IMR-90 (cell line): ENCODE results near the gene SLC18A3. TPM values are rescaled to one million over a fixed set of nuclear protein-coding genes. Genes with fewer than 3 reads are reported as not detected.

Experiments used
- ATAC-seq: fragments of 200-7000 bp; cut with Tn5 transposase; 2 replicates; pipeline ENCODE4 v1.9.1; 2020; ENCODE audit warnings: low read depth, mild to moderate bottlenecking, moderate library complexity
- BruUV-seq: library from RNA; stranded (reverse); fragments of 400-500 nt; replicated peaks from 2 replicates; lab custom pipeline; 2021; lab: Mats Ljungman, UMichigan
- CTCF ChIA-PET: fragments of 300-600 bp; formaldehyde crosslinking; extraction: SDS; loops from one replicate; lab custom pipeline; 2021; ENCODE audit warnings: antibody characterized with exemption; lab: Yijun Ruan, JAX
- POLR2A ChIA-PET: fragments of 300-600 bp; sonication (Branson Sonifier 250); formaldehyde crosslinking; loops from one replicate; lab custom pipeline; 2022; ENCODE audit warnings: antibody characterized with exemption; ENCODE audit not compliant: unreplicated experiment; lab: Charles Lee
- DNase-seq: peaks from one replicate; pipeline ENCODE4 v3.0.0; 2013
- H2AFZ ChIP-seq: replicated peaks from 2 replicates; pipeline ENCODE3; 2013; ENCODE audit warnings: low read length, mild to moderate bottlenecking; ENCODE audit not compliant: poor library complexity
- H2AK5ac ChIP-seq: 2 replicates; pipeline ENCODE4 v1.6.1; 2013; ENCODE audit warnings: low read depth, low read length, inconsistent platforms
- H2AK9ac ChIP-seq: replicated peaks from 2 replicates; pipeline ENCODE3; 2013; ENCODE audit warnings: mild to moderate bottlenecking, low read depth, low read length, moderate library complexity; ENCODE audit not compliant: poor library complexity
- H2BK120ac ChIP-seq: 2 replicates; pipeline ENCODE4 v1.6.1; 2013; ENCODE audit warnings: low read depth, low read length, inconsistent platforms
- H2BK15ac ChIP-seq: 3 replicates; pipeline ENCODE4 v1.6.1; 2013; ENCODE audit warnings: low read depth, low read length, inconsistent platforms
- H2BK20ac ChIP-seq: 2 replicates; pipeline ENCODE4 v1.6.1; 2013; ENCODE audit warnings: low read depth, mild to moderate bottlenecking, inconsistent platforms, low read length, moderate library complexity
- H2BK5ac ChIP-seq: 2 replicates; pipeline ENCODE4 v1.6.1; 2013; ENCODE audit warnings: mild to moderate bottlenecking, low read depth, low read length, inconsistent platforms; ENCODE audit not compliant: poor library complexity, severe bottlenecking
- H3K14ac ChIP-seq: replicated peaks from 2 replicates; pipeline ENCODE4 v1.6.1; 2013; ENCODE audit warnings: low read depth, low read length, inconsistent platforms
- H3K18ac ChIP-seq: 2 replicates; pipeline ENCODE4 v1.6.1; 2013; ENCODE audit warnings: low read depth, low read length, control low read depth
- H3K23ac ChIP-seq: 2 replicates; pipeline ENCODE4 v1.6.1; 2013; ENCODE audit warnings: low read depth, low read length, inconsistent platforms
- H3K27ac ChIP-seq: 2 replicates; pipeline ENCODE4 v1.5.1; 2013; ENCODE audit warnings: mild to moderate bottlenecking, control low read depth, low read length; ENCODE audit not compliant: insufficient read depth
- H3K27me3 ChIP-seq: 2 replicates; pipeline ENCODE4 v1.6.1; 2013; ENCODE audit warnings: low read length; ENCODE audit not compliant: control insufficient read depth, insufficient read depth
- H3K36me3 ChIP-seq: 2 replicates; pipeline ENCODE4 v1.6.1; 2013; ENCODE audit warnings: low read length, mixed read lengths; ENCODE audit not compliant: control insufficient read depth, insufficient read depth
- H3K4ac ChIP-seq: 2 replicates; pipeline ENCODE4 v1.6.1; 2013; ENCODE audit warnings: low read depth, low read length, inconsistent platforms
- H3K4me1 ChIP-seq: 2 replicates; pipeline ENCODE4 v1.6.1; 2013; ENCODE audit warnings: low read length, mixed read lengths; ENCODE audit not compliant: control insufficient read depth, insufficient read depth
- H3K4me2 ChIP-seq: 2 replicates; pipeline ENCODE4 v1.6.1; 2013; ENCODE audit warnings: low read depth, mild to moderate bottlenecking, control low read depth, low read length, moderate library complexity
- H3K4me3 ChIP-seq: 2 replicates; pipeline ENCODE4 v1.5.1; 2013; ENCODE audit warnings: low read depth, mild to moderate bottlenecking, control low read depth, low read length, moderate library complexity; ENCODE audit not compliant: insufficient read depth
- H3K56ac ChIP-seq: 2 replicates; pipeline ENCODE4 v1.6.1; 2013; ENCODE audit warnings: low read length, inconsistent platforms; ENCODE audit not compliant: insufficient read depth; ENCODE audit errors: extremely low read depth
- H3K79me1 ChIP-seq, 2 experiments: 2 replicates each; pipeline ENCODE4 v1.6.1; 2013; ENCODE audit warnings: low read length in 2 of 2, inconsistent platforms in 1 of 2, low read depth in 1 of 2
- H3K9ac ChIP-seq: 2 replicates; pipeline ENCODE4 v1.6.1; 2013; ENCODE audit warnings: low read depth, low read length, control low read depth
- H3K9me1 ChIP-seq: 2 replicates; pipeline ENCODE4 v1.6.1; 2013; ENCODE audit warnings: low read length, inconsistent platforms; ENCODE audit not compliant: insufficient read depth
- H3K9me3 ChIP-seq: 2 replicates; pipeline ENCODE4 v1.6.1; 2013; ENCODE audit warnings: low read length; ENCODE audit not compliant: control insufficient read depth, insufficient read depth
- H4K20me1 ChIP-seq: 2 replicates; pipeline ENCODE4 v1.6.1; 2013; ENCODE audit warnings: low read length, inconsistent platforms; ENCODE audit not compliant: insufficient read depth
- H4K5ac ChIP-seq: 2 replicates; pipeline ENCODE4 v1.6.1; 2013; ENCODE audit warnings: mild to moderate bottlenecking, low read depth, low read length, control low read depth
- H4K8ac ChIP-seq, 2 experiments: 2 replicates each; pipeline ENCODE4 v1.6.1; 2013; ENCODE audit warnings: low read depth in 2 of 2, low read length in 2 of 2, control low read depth in 1 of 2, inconsistent platforms in 1 of 2
- H4K91ac ChIP-seq: 2 replicates; pipeline ENCODE4 v1.6.1; 2013; ENCODE audit warnings: low read depth, low read length, inconsistent platforms; ENCODE audit not compliant: insufficient read depth
- CEBPB ChIP-seq: IDR thresholded peaks from 2 replicates; pipeline ENCODE4 v1.6.1; 2012; ENCODE audit warnings: low read depth, low read length, improper control_type of control experiment
- MAFK ChIP-seq: IDR thresholded peaks from 2 replicates; pipeline ENCODE4 v1.6.1; 2012; ENCODE audit warnings: low read depth, low read length, improper control_type of control experiment
- RFX5 ChIP-seq: IDR thresholded peaks from 2 replicates; pipeline ENCODE4 v1.8.0; 2012; ENCODE audit warnings: low read depth, mild to moderate bottlenecking, low read length, moderate library complexity
- WGBS, 2 experiments: methylation state at CpG; one replicate each; pipeline versions ENCODE4 v1.1.5 to v1.1.7; 2013; ENCODE audit warnings: missing lambda C conversion rate in 2 of 2; ENCODE audit not compliant: insufficient read length in 1 of 2; ENCODE audit errors: extremely low coverage in 2 of 2; 5-methylcytosine and 5-hydroxymethylcytosine counted together
- dilution Hi-C: fragments of 300-500 bp; cut with HindIII; formaldehyde crosslinking; loops from one replicate; pipeline ENCODE4 v1.14.3; 2018; ENCODE audit warnings: low sequenced_read_pairs; ENCODE audit not compliant: unreplicated experiment
- in situ Hi-C: fragments of 300-500 bp; cut with MboI; formaldehyde crosslinking; loops from 3 replicates; pipeline ENCODE4 v1.14.3; 2019; ENCODE audit warnings: low sequenced_read_pairs, inconsistent platforms, mixed read lengths
- intact Hi-C: fragments of 100-400 bp; cut with micrococcal nuclease; formaldehyde crosslinking; loops from 2 replicates; pipeline ENCODE4 v1.10.0; 2022
- polyA plus RNA-seq, 3 experiments: library from polyadenylated mRNA; depleted of rRNA; stranded (reverse); fragments of >200 nt; gene quantifications; 2 replicates each; pipeline ENCODE4 v1.2.3, GENCODE V29; 2012; ENCODE audit warnings: low replicate concordance in 1 of 3
- total RNA-seq: library from RNA; depleted of rRNA; stranded (reverse); fragments of >200 nt; gene quantifications from 2 replicates; pipeline ENCODE4 v1.2.3, GENCODE V29; 2012

Gene SLC18A3
- total and polyA plus RNA-seq, 2 of the 4 experiments (the other 2 are of a cell fraction), result not detected

DNA sequence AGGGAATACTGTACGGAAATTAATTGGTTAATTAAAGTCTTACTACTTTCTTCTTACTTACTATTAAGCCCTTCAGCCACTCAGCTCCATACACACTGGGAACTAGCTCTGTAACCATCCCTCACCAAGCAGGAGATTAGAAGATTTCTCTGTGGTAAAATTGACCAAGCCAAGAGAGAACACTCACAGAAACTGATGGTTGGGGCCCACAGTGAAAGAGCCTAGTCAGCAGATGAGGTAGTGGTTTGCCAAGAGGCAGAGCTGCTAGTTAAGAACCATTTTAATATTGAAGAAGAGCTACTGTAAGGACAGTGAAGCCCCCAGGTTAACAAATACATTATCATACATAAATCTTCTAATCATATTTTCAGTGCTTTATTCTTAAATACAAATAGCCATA, 47.5 kb downstream of the SLC18A3 start:
- H3K36me3 ChIP-seq, result no peaks in the 10 kb centered on the region
- H3K9ac ChIP-seq, result no peak overlapping the region
- no TSS peak for BruUV-seq
- ATAC-seq, result no peak
- DNase-seq, result no peak
- intact Hi-C loops, result no loop called here
- H3K56ac ChIP-seq, result no peak overlapping the region
- H2AK5ac ChIP-seq, result no peak overlapping the region
- H2AK9ac ChIP-seq, result no peak overlapping the region
- H3K18ac ChIP-seq, result no peak overlapping the region
- H2BK20ac ChIP-seq, result no peak overlapping the region
- H3K27ac ChIP-seq, result no peak overlapping the region
- no peak overlapping the region for H3K4ac ChIP-seq
- no peak overlapping the region for H3K23ac ChIP-seq
- no peaks in the 10 kb centered on the region for H3K79me1 ChIP-seq
- TF ChIP-seq MAFK (peak; percentile 30), CEBPB (no peak), RFX5 (no peak)
- H3K27me3 ChIP-seq, result peaks cover 3% of the 10 kb centered on the region; the same call in 1 of the 2 replicates
- no peaks in the 10 kb centered on the region for H3K4me1 ChIP-seq
- H2BK5ac ChIP-seq, result no peak overlapping the region
- POLR2A ChIA-PET, result no interaction called here
- H3K14ac ChIP-seq, result no peak overlapping the region
- H4K5ac ChIP-seq, result no peak overlapping the region
- H3K4me3 ChIP-seq, result no peak overlapping the region
- dilution Hi-C loops, result no loop called here
- H3K4me2 ChIP-seq, result no peak overlapping the region
- CTCF ChIA-PET, result no interaction called here
- H4K20me1 ChIP-seq, result no peaks in the 10 kb centered on the region
- no peaks in the 10 kb centered on the region for H3K9me1 ChIP-seq
- in situ Hi-C loops, result no loop called here
- no peak overlapping the region for H4K91ac ChIP-seq
- no peaks in the 10 kb centered on the region for H3K9me3 ChIP-seq
- no peak overlapping the region for H2BK15ac ChIP-seq
- no CpG with 5 or more reads among the region's 1 CpG for WGBS, 2 experiments
- no peak overlapping the region for H2AFZ ChIP-seq
- no peak overlapping the region for H4K8ac ChIP-seq
- H2BK120ac ChIP-seq, result no peak overlapping the region
